Upper lobe of right lung (tissue), 1 donor: ENCODE results near the gene TDRD9. TPM values are rescaled to one million over a fixed set of nuclear protein-coding genes. Genes with fewer than 3 reads are reported as not detected.

Experiments used
- ATAC-seq: fragments of 200-7000 bp; cut with Tn5 transposase; one replicate; pipeline ENCODE4 v1.9.1; 2020; ENCODE audit warnings: mild to moderate bottlenecking, moderate library complexity
- DNase-seq: peaks from one replicate; pipeline ENCODE4 v3.0.0-alpha.2; 2020
- H3K27ac ChIP-seq: fragments of 200-600 bp; one replicate; pipeline ENCODE4 v1.8.0; 2022
- H3K27me3 ChIP-seq: fragments of 200-600 bp; one replicate; pipeline ENCODE4 v1.8.0; 2022; ENCODE audit warnings: mild to moderate bottlenecking
- H3K36me3 ChIP-seq: fragments of 200-600 bp; one replicate; pipeline ENCODE4 v1.8.0; 2022
- H3K4me1 ChIP-seq: fragments of 200-600 bp; one replicate; pipeline ENCODE4 v1.8.0; 2022
- H3K4me3 ChIP-seq: fragments of 200-600 bp; one replicate; pipeline ENCODE4 v1.8.0; 2022; ENCODE audit warnings: mild to moderate bottlenecking
- H3K9me3 ChIP-seq: fragments of 200-600 bp; one replicate; pipeline ENCODE4 v1.8.0; 2022
- CTCF ChIP-seq: fragments of 200-600 bp; IDR thresholded peaks from one replicate; pipeline ENCODE4 v1.8.0; 2022; ENCODE audit warnings: antibody characterized with exemption
- intact Hi-C: fragments of 100-400 bp; cut with DNase I; formaldehyde crosslinking; loops from one replicate; pipeline ENCODE4 v1.11.0; 2022
- total RNA-seq: library from RNA; stranded (reverse); fragmentation: NEBNext Ultra II Directional; extraction: Animal tissue kit (Norgen Biotek cat#: 25700); gene quantifications from one replicate; pipeline ENCODE4 v1.2.1, GENCODE V29; 2021
- donor health status: DM: no; HTN: yes; CAD: no; lungs with severe emphysema.

The TDRD9 gene
- total RNA-seq, 1 donor from 2014 or later: 6.2 TPM

GRCh38 chr14:103946975-103947374 is 18.7 kb downstream of the TDRD9 start:
- intact Hi-C loops: no loop called here
- H3K36me3 ChIP-seq: no peaks in the 10 kb centered on the region
- H3K27ac ChIP-seq: no peak overlapping the region
- TF ChIP-seq CTCF: no peak
- DNase-seq (no peak), ATAC-seq (no peak)
- H3K4me1 ChIP-seq: no peaks in the 10 kb centered on the region
- H3K27me3 ChIP-seq: peaks cover 5% of the 10 kb centered on the region
- no peak overlapping the region for H3K4me3 ChIP-seq
- H3K9me3 ChIP-seq: no peaks in the 10 kb centered on the region

- H3K9me3 ChIP-seq: no peaks in the 10 kb centered on the region
- no peaks in the 10 kb centered on the region for H3K36me3 ChIP-seq
- ATAC-seq (no peak), DNase-seq (no peak)
- intact Hi-C loops: no loop called here
- TF ChIP-seq CTCF: no peak
- no peaks in the 10 kb centered on the region for H3K4me1 ChIP-seq
- peaks cover 3% of the 10 kb centered on the region for H3K27me3 ChIP-seq
- H3K4me3 ChIP-seq: no peak overlapping the region
- H3K27ac ChIP-seq: no peak overlapping the region
Measured at GRCh38 chr14:103948442-103948841, 20.2 kb downstream of the TDRD9 start.

GRCh38 chr14:103949131-103949790 is 21.0 kb downstream of the TDRD9 start:
- no peak overlapping the region for H3K27ac ChIP-seq
- no peaks in the 10 kb centered on the region for H3K4me1 ChIP-seq
- no peaks in the 10 kb centered on the region for H3K27me3 ChIP-seq
- DNase-seq: no peak
- no peaks in the 10 kb centered on the region for H3K9me3 ChIP-seq
- H3K4me3 ChIP-seq: no peak overlapping the region
- TF ChIP-seq CTCF: no peak
- H3K36me3 ChIP-seq: no peaks in the 10 kb centered on the region
- ATAC-seq: no peak
- intact Hi-C loops: no loop called here

- H3K27ac ChIP-seq: no peak overlapping the region
- H3K4me1 ChIP-seq: no peaks in the 10 kb centered on the region
- ATAC-seq (no peak), DNase-seq (no peak)
- no peaks in the 10 kb centered on the region for H3K36me3 ChIP-seq
- intact Hi-C loops: no loop called here
- TF ChIP-seq CTCF: no peak
- H3K4me3 ChIP-seq: no peak overlapping the region
- H3K9me3 ChIP-seq: no peaks in the 10 kb centered on the region
- no peaks in the 10 kb centered on the region for H3K27me3 ChIP-seq
Measured at GRCh38 chr14:103960457-103961055, 32.3 kb downstream of the TDRD9 start.

DNA sequence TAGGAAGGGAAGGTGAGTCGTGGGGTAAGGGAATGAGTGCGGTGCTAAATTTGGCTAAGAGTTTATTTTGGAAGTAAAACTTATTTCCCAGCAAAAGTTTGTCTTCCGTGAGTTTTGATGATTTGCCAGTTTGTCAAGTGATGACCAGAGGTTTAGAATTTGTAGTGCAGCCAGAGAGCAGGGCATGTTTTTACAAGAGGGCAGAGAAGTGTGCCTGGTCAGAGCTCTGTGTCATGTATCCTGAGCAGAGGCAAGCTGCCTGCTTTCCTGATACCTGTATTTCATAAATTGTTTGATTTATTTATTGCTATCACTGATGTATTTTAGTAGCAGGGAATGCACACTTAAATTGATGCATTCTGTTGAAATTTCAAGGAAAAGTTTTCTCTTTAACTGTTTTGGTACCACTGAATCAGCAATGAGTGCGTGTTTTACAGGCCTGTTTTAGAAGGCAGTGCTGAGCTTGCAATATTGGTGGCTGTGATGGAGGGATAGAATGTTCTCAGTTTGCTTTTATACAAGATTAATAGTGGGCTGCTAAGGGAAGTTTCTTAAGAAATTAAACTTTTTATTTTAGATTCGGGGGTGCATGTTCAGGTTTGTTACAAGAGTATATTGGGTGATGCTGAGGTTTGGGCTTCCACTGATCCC is 33.8 kb downstream of the TDRD9 start:
- no peak for ATAC-seq

More for the DNA sequence above, 33.8 kb downstream of the TDRD9 start:
- Histone ChIP-seq H3K27ac (no peak overlapping the region), H3K36me3 (no peaks in the 10 kb centered on the region), H3K9me3 (no peaks in the 10 kb centered on the region), H3K4me1 (no peaks in the 10 kb centered on the region), H3K4me3 (no peak overlapping the region), H3K27me3 (no peaks in the 10 kb centered on the region)
- intact Hi-C loops: no loop called here
- TF ChIP-seq CTCF: no peak
- DNase-seq: no peak
